ENCODE measurements around the gene PMF1.

PMF1 gene

DNA sequence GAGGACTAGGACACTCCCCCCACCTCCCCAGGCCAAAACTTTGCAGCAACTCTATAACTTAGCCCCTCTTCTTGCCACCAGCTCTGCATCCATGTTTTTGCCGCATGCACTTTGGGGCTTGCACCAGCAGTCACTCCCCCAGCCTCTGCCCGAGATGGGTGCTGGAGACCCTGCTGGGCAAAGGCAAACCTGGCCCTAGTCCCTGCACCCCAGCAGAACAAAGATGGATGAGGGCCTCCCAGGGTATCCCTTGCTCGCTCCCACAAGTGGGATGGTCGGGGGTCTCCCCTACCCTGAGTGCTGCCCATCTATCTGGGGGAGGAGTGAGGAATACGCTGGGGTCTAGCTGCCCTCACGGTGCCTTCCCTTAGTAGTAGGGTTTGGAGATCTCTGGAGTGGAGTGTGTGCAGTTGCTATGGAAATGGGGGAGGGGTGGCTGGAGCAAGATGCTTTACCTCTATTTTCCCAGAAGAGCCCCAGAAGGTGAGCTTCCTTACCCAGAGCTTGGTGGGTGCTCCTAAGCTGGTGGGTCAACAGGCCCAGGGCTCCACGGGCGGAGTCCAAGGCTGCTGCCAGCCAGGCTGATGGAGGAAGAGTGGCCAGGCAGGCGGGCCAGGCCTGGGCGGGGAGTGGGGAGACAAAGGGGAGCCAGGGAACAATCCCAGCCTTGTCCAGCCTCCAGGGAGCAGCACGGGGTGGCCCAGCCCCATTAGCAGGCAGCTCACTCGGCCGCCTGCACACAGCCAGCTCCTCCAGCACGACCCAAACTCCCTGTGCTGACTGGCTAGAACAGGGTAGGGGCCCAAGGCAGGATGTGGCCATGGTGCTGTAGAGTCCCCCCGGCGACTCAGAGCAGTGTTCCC lies 34.9 kb downstream of the PMF1 start, which contains the start of gene PAQR6:
Gene PAQR6 (minus strand): TSS at position 597 of the 863 bp plus-strand sequence. CDS start 1,325 bp downstream, outside the sequence.
- no peak within 1 kb of the TSS for H3K27ac ChIP-seq
- no peak for TF ChIP-seq ZFX (IDR thresholded peaks at IDR 0.05)

DNA sequence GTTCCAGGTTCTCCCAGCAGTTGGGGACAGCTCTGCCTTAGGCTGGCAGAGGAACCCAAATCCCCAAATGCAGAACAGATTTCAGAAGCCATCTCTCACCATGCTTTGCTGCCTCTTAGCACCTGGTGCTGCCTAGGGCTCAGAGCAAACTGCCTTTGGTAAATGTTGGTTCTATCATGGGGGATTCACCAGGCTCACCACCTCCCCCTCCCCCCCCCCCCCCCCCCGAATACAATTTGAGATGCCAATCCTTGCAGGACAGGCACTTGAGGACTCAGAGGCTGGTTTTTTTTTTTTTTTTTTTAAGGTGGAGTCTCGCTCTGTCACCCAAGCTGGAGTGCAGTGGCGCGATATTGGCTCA lies 35.5 kb downstream of the PMF1 start:
- TF ChIP-seq ZFX (IDR thresholded peaks at IDR 0.05) (no peak), CTCF (conservative IDR thresholded peaks at IDR 0.05) (no peak)
- no peak overlapping the region for H3K27ac ChIP-seq

DNA sequence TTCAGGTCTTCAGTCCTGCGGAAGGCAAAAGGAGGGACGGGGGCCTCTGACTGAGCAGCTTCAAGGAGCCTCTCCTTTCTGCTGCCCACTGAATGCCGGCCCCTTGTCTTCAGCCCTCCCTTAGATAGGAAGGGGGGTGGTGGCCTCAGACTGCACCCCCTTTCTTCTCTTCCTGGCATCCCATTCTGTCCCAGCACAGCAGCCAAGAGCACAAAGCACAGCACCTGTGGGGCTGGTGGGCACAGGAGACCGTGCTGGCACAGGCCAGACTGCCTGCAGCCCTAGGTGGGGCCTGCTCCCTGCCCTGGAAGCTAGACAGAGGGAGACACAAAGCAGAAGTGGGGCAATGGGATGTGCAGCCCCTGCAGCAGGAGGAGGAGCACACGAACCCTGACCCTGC lies 36.8 kb downstream of the PMF1 start:
- no peak overlapping the region for H3K27ac ChIP-seq
- TF ChIP-seq ZFX (IDR thresholded peaks at IDR 0.05) = no peak

GRCh38 chr1:156251527-156251926 lies 38.7 kb downstream of the PMF1 start:
- no peak overlapping the region for H3K27ac ChIP-seq
- TF ChIP-seq ZFX (IDR thresholded peaks at IDR 0.05) = no peak
- no peak for TF ChIP-seq CTCF (conservative IDR thresholded peaks at IDR 0.05)

DNA sequence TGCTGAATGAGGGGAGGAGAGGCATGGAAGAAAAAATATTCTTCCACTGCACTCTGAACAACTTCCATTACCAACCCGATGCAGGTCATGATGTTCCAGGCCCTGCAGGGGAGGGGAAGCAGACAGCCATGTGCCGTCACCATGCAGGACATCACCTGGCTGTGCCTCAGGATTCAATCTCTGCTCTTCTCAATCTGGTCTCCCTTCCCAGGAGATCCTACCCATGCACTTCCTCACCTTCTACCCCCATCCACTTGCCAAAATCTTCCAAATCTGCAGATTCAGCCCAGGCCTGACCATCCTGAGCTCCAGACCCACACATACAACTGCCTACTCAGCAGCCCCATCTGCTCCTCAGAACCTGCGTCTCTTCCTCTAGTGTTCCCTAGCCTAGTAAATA lies 40.8 kb downstream of the PMF1 start:
- no peak overlapping the region for H3K27ac ChIP-seq
- TF ChIP-seq CTCF (conservative IDR thresholded peaks at IDR 0.05) = no peak

- TF ChIP-seq ZFX (IDR thresholded peaks at IDR 0.05) = no peak
- no peak for TF ChIP-seq CTCF (conservative IDR thresholded peaks at IDR 0.05)
Measured at GRCh38 chr1:156257711-156258110, 44.9 kb downstream of the PMF1 start.

GRCh38 chr1:156258859-156259258 lies 46.1 kb downstream of the PMF1 start:
- H3K27ac ChIP-seq = no peak overlapping the region
- TF ChIP-seq CTCF (conservative IDR thresholded peaks at IDR 0.05) = no peak
- TF ChIP-seq ZFX (IDR thresholded peaks at IDR 0.05) = no peak

More at GRCh38 chr1:156257711-156258110, 44.9 kb downstream of the PMF1 start:
- no peak overlapping the region for H3K27ac ChIP-seq

DNA sequence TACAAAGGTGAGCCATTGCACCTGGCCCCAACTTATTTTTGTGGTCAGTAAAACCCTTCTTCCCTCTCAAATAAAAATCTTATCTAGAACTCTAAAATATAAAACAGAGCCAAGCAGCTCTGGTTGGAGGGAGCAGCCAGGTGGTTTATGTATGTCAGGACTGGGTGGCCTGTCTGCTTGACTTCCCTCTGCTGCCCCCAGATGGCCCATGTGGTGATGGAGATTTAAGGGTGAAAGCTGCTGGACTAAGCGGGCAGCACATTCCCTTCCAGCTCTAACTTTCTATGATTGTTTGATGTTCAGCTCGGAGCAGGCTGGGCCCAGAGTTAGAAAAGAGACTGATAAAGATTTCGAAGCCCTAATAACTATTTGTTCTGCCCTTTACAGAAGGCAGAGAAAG lies 47.0 kb downstream of the PMF1 start:
- TF ChIP-seq CTCF (conservative IDR thresholded peaks at IDR 0.05) = no peak
- TF ChIP-seq ZFX (IDR thresholded peaks at IDR 0.05) = no peak
- no peak overlapping the region for H3K27ac ChIP-seq
